ENCODE data around the gene C16orf86. TPM values are rescaled to one million over a fixed set of nuclear protein-coding genes. Genes with fewer than 3 reads are reported as not detected.

C16orf86 gene
- polyA plus RNA-seq, 1 of the 3 experiments (the other 2 are of a cell fraction): 4.3 TPM

DNA sequence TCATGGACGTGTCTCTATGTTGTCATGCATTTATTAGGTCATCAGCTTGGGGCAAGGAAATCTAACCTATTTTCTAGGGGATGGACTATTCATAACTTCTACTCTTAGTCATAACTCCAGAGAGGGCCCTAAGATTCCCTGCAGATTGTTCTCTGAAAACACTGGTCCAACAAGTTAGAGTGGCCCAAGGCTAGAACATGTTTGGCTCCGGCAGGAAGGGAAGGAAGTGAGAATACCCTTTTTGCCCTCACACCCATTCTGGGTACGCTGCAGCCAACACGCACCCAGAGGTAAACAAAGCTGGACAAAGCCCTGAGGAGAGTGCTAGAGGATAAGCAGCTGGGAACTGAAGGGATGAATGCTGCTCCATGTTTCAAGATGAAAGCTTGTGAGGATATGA, 9.9 kb downstream of the C16orf86 start:
- Histone ChIP-seq H4K20me1 (ENCODE audit: insufficient read depth) (no peaks in the 10 kb centered on the region), H3K27ac (ENCODE audit: low read depth in 2 of 2, low read length in 1 of 2) (no peak overlapping the region), H3K9me3 (no peaks in the 10 kb centered on the region), H3K9me2 (no peaks in the 10 kb centered on the region), H3K9ac (no peak overlapping the region), H3F3A (replicated peaks; ENCODE audit: insufficient read depth) (no peaks in the 10 kb centered on the region), H3K4me3 (ENCODE audit: low read depth in 2 of 2, low read length in 1 of 2) (no peak overlapping the region), H3K27me3 (ENCODE audit: insufficient read depth) (no peaks in the 10 kb centered on the region), H3K79me2 (ENCODE audit: insufficient read depth) (no peaks in the 10 kb centered on the region), H2AFZ (ENCODE audit: low read depth) (no peak overlapping the region), H3K36me3 (replicated peaks in 1 of 2; ENCODE audit: control insufficient read depth in 1 of 2, insufficient read depth in 2 of 2, low read length in 1 of 2) (peaks cover 5 to 10% of the 10 kb centered on the region in 2 experiments), H3K4me1 (ENCODE audit: control insufficient read depth in 1 of 2, insufficient read depth in 2 of 2, low read depth in 1 of 2, low read length in 1 of 2) (peaks cover 15 to 26% of the 10 kb centered on the region in 2 experiments; a peak in 2 of 4 replicates), H3K4me2 (no peak overlapping the region)
- DNase-seq: no peak
- WGBS (ENCODE audit: low lambda C conversion rate): 95% methylated on average over 4 of the region's 4 CpGs
- TF ChIP-seq ELF1 (IDR thresholded peaks at IDR 0.05) (no peak), RFX5 (IDR thresholded peaks at IDR 0.05; ENCODE audit: low read length) (no peak), FOXM1 (IDR thresholded peaks at IDR 0.05; ENCODE audit: low read depth) (no peak)
- ChIA-PET POLR2A (no interaction called here), CTCF (interaction anchor here (1.0 to 1.3 kb wide), 3 partner anchors 8 to 155 kb away, joined by 3 to 6 read pairs (median 3); no protein-coding TSS in a partner anchor)

DNA sequence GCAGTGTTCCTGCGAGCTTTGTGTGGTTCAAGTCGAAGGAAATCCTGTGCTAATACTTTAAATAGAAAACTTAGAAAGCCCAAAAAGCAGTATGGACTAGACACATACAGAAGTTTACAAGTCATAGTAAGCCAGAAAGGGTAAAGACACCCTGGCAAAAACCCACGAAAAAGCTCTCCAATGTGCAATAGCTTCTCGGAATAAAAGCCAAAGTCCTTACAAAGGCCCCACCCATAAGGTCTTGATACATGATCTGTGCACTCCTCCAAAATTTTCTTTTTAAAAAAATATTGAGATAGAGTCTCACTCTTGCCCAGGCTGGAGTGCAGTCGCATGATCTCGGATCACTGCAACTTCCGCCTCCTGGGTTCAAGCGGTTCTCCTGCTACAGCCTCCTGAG, 10.3 kb downstream of the C16orf86 start:
- no peaks in the 10 kb centered on the region for H3F3A ChIP-seq (replicated peaks; ENCODE audit: insufficient read depth)
- H3K79me2 ChIP-seq (ENCODE audit: insufficient read depth): no peaks in the 10 kb centered on the region
- no peak overlapping the region for H3K9ac ChIP-seq
- 96% methylated on average over 8 of the region's 8 CpGs for WGBS (ENCODE audit: low lambda C conversion rate)
- no peaks in the 10 kb centered on the region for H3K9me3 ChIP-seq
- H2AFZ ChIP-seq (ENCODE audit: low read depth): no peak overlapping the region
- ChIA-PET CTCF (interaction anchor here (1.0 to 1.3 kb wide), 3 partner anchors 9 to 156 kb away, joined by 3 to 6 read pairs (median 3); no protein-coding TSS in a partner anchor), POLR2A (no interaction called here)
- H3K4me2 ChIP-seq: no peak overlapping the region
- H4K20me1 ChIP-seq (ENCODE audit: insufficient read depth): no peaks in the 10 kb centered on the region
- TF ChIP-seq TAF1 (IDR thresholded peaks at IDR 0.05; ENCODE audit: borderline replicate concordance, low read depth, low read length) (no peak), JUND (IDR thresholded peaks at IDR 0.05) (no peak), MXI1 (IDR thresholded peaks at IDR 0.05; ENCODE audit: low read depth, low read length) (no peak), CHD2 (IDR thresholded peaks at IDR 0.05; ENCODE audit: low read length, partially characterized antibody) (no peak), FOXJ3 (CRISPR knock-in tag; IDR thresholded peaks at IDR 0.05) (no peak), EZH2phosphoT487 (IDR thresholded peaks at IDR 0.05; ENCODE audit: borderline replicate concordance, low read depth) (no peak), FOXM1 (IDR thresholded peaks at IDR 0.05; ENCODE audit: low read depth) (no peak), POLR2AphosphoS5 (IDR thresholded peaks at IDR 0.05; ENCODE audit: low read depth, low read length) (no peak), RXRA (IDR thresholded peaks at IDR 0.05; ENCODE audit: borderline replicate concordance, low read depth) (no peak), SMC3 (IDR thresholded peaks at IDR 0.05; ENCODE audit: low read depth, low read length) (no peak), NFIC (IDR thresholded peaks at IDR 0.05; ENCODE audit: borderline replicate concordance) (no peak)
- no peaks in the 10 kb centered on the region for H3K9me2 ChIP-seq
- H3K36me3 ChIP-seq (replicated peaks in 1 of 2; ENCODE audit: control insufficient read depth in 1 of 2, insufficient read depth in 2 of 2, low read length in 1 of 2): peaks cover 5 to 10% of the 10 kb centered on the region in 2 experiments
- no peak for DNase-seq
- H3K4me1 ChIP-seq (ENCODE audit: control insufficient read depth in 1 of 2, insufficient read depth in 2 of 2, low read depth in 1 of 2, low read length in 1 of 2): peaks cover 15 to 26% of the 10 kb centered on the region in 2 experiments; a peak in 2 of 4 replicates
- no peak overlapping the region for H3K4me3 ChIP-seq (ENCODE audit: low read depth in 2 of 2, low read length in 1 of 2)
- no peaks in the 10 kb centered on the region for H3K27me3 ChIP-seq (ENCODE audit: insufficient read depth)
- H3K27ac ChIP-seq (ENCODE audit: low read depth in 2 of 2, low read length in 1 of 2): no peak overlapping the region

DNA sequence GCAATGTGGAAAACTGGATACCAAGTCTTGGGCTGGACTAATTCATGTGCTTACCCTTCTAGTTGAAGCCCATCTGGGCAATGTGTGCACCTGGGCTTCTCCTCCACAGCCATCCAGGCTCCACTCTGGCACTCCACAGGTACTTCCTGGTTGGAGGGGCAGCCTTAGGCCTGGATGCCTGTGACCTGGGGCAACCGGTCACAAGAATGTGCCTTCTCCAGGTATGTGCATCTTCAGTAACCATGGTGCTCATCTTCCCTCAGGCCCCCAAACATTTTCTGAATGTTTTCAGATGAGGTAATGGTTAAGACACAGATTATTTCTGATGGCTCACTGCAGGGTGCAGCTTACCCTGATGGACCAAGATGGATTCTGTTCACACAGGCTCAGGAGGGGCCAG, 11.1 kb downstream of the C16orf86 start:
- POLR2A ChIA-PET: no interaction called here
- Histone ChIP-seq H2AFZ (ENCODE audit: low read depth) (no peak overlapping the region), H3K27me3 (ENCODE audit: insufficient read depth) (no peaks in the 10 kb centered on the region), H3F3A (replicated peaks; ENCODE audit: insufficient read depth) (no peaks in the 10 kb centered on the region), H3K4me2 (no peak overlapping the region), H3K4me3 (ENCODE audit: low read depth in 2 of 2, low read length in 1 of 2) (no peak overlapping the region), H3K9me3 (no peaks in the 10 kb centered on the region), H3K4me1 (ENCODE audit: control insufficient read depth in 1 of 2, insufficient read depth in 2 of 2, low read depth in 1 of 2, low read length in 1 of 2) (peaks cover 15 to 22% of the 10 kb centered on the region in 2 experiments; a peak in 2 of 4 replicates), H3K27ac (ENCODE audit: low read depth in 2 of 2, low read length in 1 of 2) (no peak overlapping the region), H3K9me2 (no peaks in the 10 kb centered on the region), H3K36me3 (replicated peaks in 1 of 2; ENCODE audit: control insufficient read depth in 1 of 2, insufficient read depth in 2 of 2, low read length in 1 of 2) (peaks cover 5 to 13% of the 10 kb centered on the region in 2 experiments), H3K79me2 (ENCODE audit: insufficient read depth) (no peaks in the 10 kb centered on the region), H4K20me1 (ENCODE audit: insufficient read depth) (no peaks in the 10 kb centered on the region), H3K9ac (no peak overlapping the region)
- no peak for DNase-seq
- 100% methylated on average over 1 of the region's 1 CpG for WGBS (ENCODE audit: low lambda C conversion rate)
- TF ChIP-seq RCOR1 (IDR thresholded peaks at IDR 0.05; ENCODE audit: low read length): no peak
- TF ChIP-seq NRF1 (IDR thresholded peaks at IDR 0.05; ENCODE audit: low read depth, low read length): no peak
- no peak for TF ChIP-seq CHD2 (IDR thresholded peaks at IDR 0.05; ENCODE audit: low read length, partially characterized antibody)
- no peak for TF ChIP-seq YY1 (IDR thresholded peaks at IDR 0.05; ENCODE audit: low read depth)
- no peak for TF ChIP-seq POLR2AphosphoS5 (IDR thresholded peaks at IDR 0.05; ENCODE audit: low read depth, low read length)
- CTCF ChIA-PET: interaction anchor here (2.2 kb wide), 1 partner anchor 139 kb away, joined by 11 read pairs; no protein-coding TSS in a partner anchor
